ENCODE data around the gene GALNT8.

GALNT8 gene

GRCh38 chr12:4769073-4769472 lies 48.9 kb downstream of the GALNT8 start:
- Mint-ChIP-seq H3K4me1 (ENCODE audit: low read depth) (no peaks in the 10 kb centered on the region), H3K36me3 (ENCODE audit: low read depth) (no peaks in the 10 kb centered on the region), H3K4me3 (no peak overlapping the region), H3K27me3 (no peaks in the 10 kb centered on the region), H3K27ac (no peak overlapping the region), H3K9me3 (no peaks in the 10 kb centered on the region)
- DNase-seq = no peak

- H3K4me1 Mint-ChIP-seq (ENCODE audit: low read depth) = no peaks in the 10 kb centered on the region
- no peak overlapping the region for H3K4me3 Mint-ChIP-seq
- H3K9me3 Mint-ChIP-seq = no peaks in the 10 kb centered on the region
- H3K27ac Mint-ChIP-seq = no peak overlapping the region
- DNase-seq = no peak
- no peaks in the 10 kb centered on the region for H3K27me3 Mint-ChIP-seq
- no peaks in the 10 kb centered on the region for H3K36me3 Mint-ChIP-seq (ENCODE audit: low read depth)
These were observed 51.2 kb downstream of the GALNT8 start for GRCh38 chr12:4771172-4771959.

GRCh38 chr12:4771960-4772566 lies 51.9 kb downstream of the GALNT8 start:
- H3K4me1 Mint-ChIP-seq (ENCODE audit: low read depth) = no peaks in the 10 kb centered on the region
- H3K4me3 Mint-ChIP-seq = no peak overlapping the region
- DNase-seq = no peak
- no peaks in the 10 kb centered on the region for H3K36me3 Mint-ChIP-seq (ENCODE audit: low read depth)
- no peaks in the 10 kb centered on the region for H3K9me3 Mint-ChIP-seq
- H3K27me3 Mint-ChIP-seq = no peaks in the 10 kb centered on the region
- no peak overlapping the region for H3K27ac Mint-ChIP-seq

- Mint-ChIP-seq H3K4me1 (ENCODE audit: low read depth) (no peaks in the 10 kb centered on the region), H3K36me3 (ENCODE audit: low read depth) (no peaks in the 10 kb centered on the region), H3K27me3 (peaks cover 10% of the 10 kb centered on the region), H3K27ac (no peak overlapping the region), H3K9me3 (no peaks in the 10 kb centered on the region), H3K4me3 (no peak overlapping the region)
- DNase-seq = no peak
These were observed 55.7 kb downstream of the GALNT8 start for GRCh38 chr12:4775936-4776335.

- H3K9me3 Mint-ChIP-seq = no peaks in the 10 kb centered on the region
- H3K36me3 Mint-ChIP-seq (ENCODE audit: low read depth) = no peaks in the 10 kb centered on the region
- no peak overlapping the region for H3K4me3 Mint-ChIP-seq
- DNase-seq = no peak
- H3K4me1 Mint-ChIP-seq (ENCODE audit: low read depth) = no peaks in the 10 kb centered on the region
- H3K27ac Mint-ChIP-seq = no peak overlapping the region
- peaks cover 10% of the 10 kb centered on the region for H3K27me3 Mint-ChIP-seq
These were observed 59.5 kb downstream of the GALNT8 start for GRCh38 chr12:4779749-4780148.

- no peak overlapping the region for H3K4me3 Mint-ChIP-seq
These were observed 60.7 kb downstream of the GALNT8 start for GRCh38 chr12:4780641-4781611.

GRCh38 chr12:4784404-4785054 lies 64.3 kb downstream of the GALNT8 start:
- H3K27me3 Mint-ChIP-seq = peaks cover 4% of the 10 kb centered on the region
- H3K4me3 Mint-ChIP-seq = no peak overlapping the region
- DNase-seq = no peak
- no peaks in the 10 kb centered on the region for H3K9me3 Mint-ChIP-seq
- no peaks in the 10 kb centered on the region for H3K4me1 Mint-ChIP-seq (ENCODE audit: low read depth)
- no peaks in the 10 kb centered on the region for H3K36me3 Mint-ChIP-seq (ENCODE audit: low read depth)
- H3K27ac Mint-ChIP-seq = no peak overlapping the region

More at GRCh38 chr12:4780641-4781611, 60.7 kb downstream of the GALNT8 start:
- no peaks in the 10 kb centered on the region for H3K4me1 Mint-ChIP-seq (ENCODE audit: low read depth)
- no peak for DNase-seq
- H3K27me3 Mint-ChIP-seq = peaks cover 10% of the 10 kb centered on the region
- no peaks in the 10 kb centered on the region for H3K9me3 Mint-ChIP-seq
- H3K27ac Mint-ChIP-seq = no peak overlapping the region
- H3K36me3 Mint-ChIP-seq (ENCODE audit: low read depth) = no peaks in the 10 kb centered on the region

- no peaks in the 10 kb centered on the region for H3K4me1 Mint-ChIP-seq (ENCODE audit: low read depth)
- no peak overlapping the region for H3K4me3 Mint-ChIP-seq
These were observed 66.6 kb downstream of the GALNT8 start for GRCh38 chr12:4786795-4787194.

GRCh38 chr12:4787965-4788364 lies 67.8 kb downstream of the GALNT8 start:
- Mint-ChIP-seq H3K4me3 (no peak overlapping the region), H3K27me3 (no peaks in the 10 kb centered on the region), H3K4me1 (ENCODE audit: low read depth) (no peaks in the 10 kb centered on the region), H3K27ac (no peak overlapping the region), H3K9me3 (no peaks in the 10 kb centered on the region), H3K36me3 (ENCODE audit: low read depth) (no peaks in the 10 kb centered on the region)
- no peak for DNase-seq

More at GRCh38 chr12:4786795-4787194, 66.6 kb downstream of the GALNT8 start:
- Mint-ChIP-seq H3K27ac (no peak overlapping the region), H3K27me3 (no peaks in the 10 kb centered on the region), H3K9me3 (no peaks in the 10 kb centered on the region), H3K36me3 (ENCODE audit: low read depth) (no peaks in the 10 kb centered on the region)
- DNase-seq = no peak

GRCh38 chr12:4789776-4790175 lies 69.6 kb downstream of the GALNT8 start:
- Mint-ChIP-seq H3K9me3 (no peaks in the 10 kb centered on the region), H3K27me3 (no peaks in the 10 kb centered on the region), H3K36me3 (ENCODE audit: low read depth) (no peaks in the 10 kb centered on the region)

GRCh38 chr12:4791497-4791896 lies 71.3 kb downstream of the GALNT8 start:
- Mint-ChIP-seq H3K27ac (no peak overlapping the region), H3K36me3 (ENCODE audit: low read depth) (no peaks in the 10 kb centered on the region), H3K4me1 (ENCODE audit: low read depth) (no peaks in the 10 kb centered on the region), H3K27me3 (peaks cover under 1% of the 10 kb centered on the region), H3K9me3 (no peaks in the 10 kb centered on the region), H3K4me3 (no peak overlapping the region)
- DNase-seq = no peak

More at GRCh38 chr12:4789776-4790175, 69.6 kb downstream of the GALNT8 start:
- no peak for DNase-seq
- no peak overlapping the region for H3K27ac Mint-ChIP-seq
- H3K4me1 Mint-ChIP-seq (ENCODE audit: low read depth) = no peaks in the 10 kb centered on the region
- no peak overlapping the region for H3K4me3 Mint-ChIP-seq

- Mint-ChIP-seq H3K27ac (no peak overlapping the region), H3K27me3 (peaks cover 5% of the 10 kb centered on the region), H3K9me3 (no peaks in the 10 kb centered on the region), H3K4me1 (ENCODE audit: low read depth) (no peaks in the 10 kb centered on the region), H3K4me3 (no peak overlapping the region), H3K36me3 (ENCODE audit: low read depth) (no peaks in the 10 kb centered on the region)
- DNase-seq = no peak
These were observed 74.3 kb downstream of the GALNT8 start for GRCh38 chr12:4794491-4794890.

- H3K27me3 Mint-ChIP-seq = peaks cover 5% of the 10 kb centered on the region
- no peaks in the 10 kb centered on the region for H3K36me3 Mint-ChIP-seq (ENCODE audit: low read depth)
- no peak overlapping the region for H3K4me3 Mint-ChIP-seq
- H3K4me1 Mint-ChIP-seq (ENCODE audit: low read depth) = no peaks in the 10 kb centered on the region
- H3K27ac Mint-ChIP-seq = no peak overlapping the region
- H3K9me3 Mint-ChIP-seq = no peaks in the 10 kb centered on the region
- DNase-seq = no peak
These were observed 76.0 kb downstream of the GALNT8 start for GRCh38 chr12:4796216-4796615.

All from activated T-cell treated with anti-CD3 and anti-CD28 coated beads, Interleukin-2, amount 50 U/mL, for 24 hours (primary cell).